ENCODE data around the gene AGBL5. TPM values are rescaled to one million over a fixed set of nuclear protein-coding genes. Genes with fewer than 3 reads are reported as not detected.

Gene AGBL5
- total RNA-seq, 1 experiment from 2014 or later = 55.4 TPM

GRCh38 chr2:27095427-27095744 is 43.9 kb downstream of the AGBL5 start:
- H3K9me3 Mint-ChIP-seq = no peaks in the 10 kb centered on the region; a peak in 1 of 5 replicates
- Histone ChIP-seq H2BK12ac (ENCODE audit: insufficient read length, low read depth, low read length) (no peak overlapping the region), H3K14ac (ENCODE audit: insufficient read depth, low read length) (no peak overlapping the region), H4K8ac (replicated peaks; ENCODE audit: insufficient read length, low read depth, low read length) (no peak overlapping the region), H4K91ac (ENCODE audit: insufficient read length, low read depth, low read length) (no peak overlapping the region), H2AFZ (ENCODE audit: low read length) (no peak overlapping the region), H3T11ph (ENCODE audit: low read length) (no peak overlapping the region), H2BK120ac (ENCODE audit: low read depth, low read length, poor library complexity, severe bottlenecking) (no peak overlapping the region), H3K27me3 (ENCODE audit: insufficient read depth, low read length) (no peaks in the 10 kb centered on the region), H3K23ac (ENCODE audit: insufficient read length, low read depth, low read length) (no peak overlapping the region), H3K4ac (ENCODE audit: low read depth, low read length) (no peak overlapping the region), H4K5ac (ENCODE audit: insufficient read length, low read depth, low read length) (no peak overlapping the region), H3K56ac (ENCODE audit: insufficient read length, low read depth, low read length) (no peak overlapping the region), H2BK5ac (ENCODE audit: insufficient read length, low read length) (no peak overlapping the region), H3K4me1 (ENCODE audit: insufficient read depth, low read length) (no peaks in the 10 kb centered on the region), H4K20me1 (ENCODE audit: control insufficient read depth, insufficient read depth, insufficient read length) (peaks cover 3% of the 10 kb centered on the region), H2BK20ac (ENCODE audit: low read depth, low read length, poor library complexity, severe bottlenecking) (no peak overlapping the region), H3K4me2 (ENCODE audit: insufficient read depth, insufficient read length, low read length) (peak overlapping the region; percentile 22), H3K23me2 (ENCODE audit: insufficient read length, low read depth, low read length, poor library complexity, severe bottlenecking) (no peaks in the 10 kb centered on the region), H3K79me1 (ENCODE audit: insufficient read depth, low read depth, low read length, poor library complexity, severe bottlenecking) (no peaks in the 10 kb centered on the region), H3K9me3 (ENCODE audit: control insufficient read depth, low read depth, low read length) (no peaks in the 10 kb centered on the region), H3K79me2 (ENCODE audit: insufficient read depth, low read length) (no peaks in the 10 kb centered on the region), H3K9ac (ENCODE audit: extremely low read depth, insufficient read length, low read length) (no peak overlapping the region), H2AK5ac (ENCODE audit: insufficient read length, low read length) (no peak overlapping the region), H3K18ac (ENCODE audit: insufficient read length, low read depth, low read length) (no peak overlapping the region), H3K27ac (ENCODE audit: insufficient read length, low read depth, low read length) (no peak overlapping the region), H2BK15ac (ENCODE audit: low read depth, low read length) (no peak overlapping the region)
- H3K36me3 Mint-ChIP-seq (ENCODE audit: insufficient read depth in 1 of 3, low read depth in 3 of 3) = peaks cover 0 to 1% (median 0%) of the 10 kb centered on the region in 3 experiments; a peak in 3 of 7 replicates
- no peak overlapping the region for H3K27ac Mint-ChIP-seq
- TF ChIP-seq CTCF (conservative IDR thresholded peaks at IDR 0.05) = no peak
- peaks cover 8 to 10% of the 10 kb centered on the region in 2 experiments for H3K4me1 Mint-ChIP-seq
- no peaks in the 10 kb centered on the region for H3K27me3 Mint-ChIP-seq (ENCODE audit: low read depth)
- H3K4me3 Mint-ChIP-seq = no peak overlapping the region
- no peak for DNase-seq
- WGBS (ENCODE audit: extremely low coverage, insufficient read length, low lambda C conversion rate) = no CpG with 5 or more reads among the region's 2 CpGs
